NCI-H1417 (cell line): ENCODE data around the gene SHANK1.
A peak's percentile ranks its signal among the peaks of the same experiment; 100 is the strongest.

Experiments
- DNase-seq, 3 experiments: peaks; one replicate each; lab custom pipeline; 2025; lab: John Stamatoyannopoulos, UW

SHANK1 gene

DNA sequence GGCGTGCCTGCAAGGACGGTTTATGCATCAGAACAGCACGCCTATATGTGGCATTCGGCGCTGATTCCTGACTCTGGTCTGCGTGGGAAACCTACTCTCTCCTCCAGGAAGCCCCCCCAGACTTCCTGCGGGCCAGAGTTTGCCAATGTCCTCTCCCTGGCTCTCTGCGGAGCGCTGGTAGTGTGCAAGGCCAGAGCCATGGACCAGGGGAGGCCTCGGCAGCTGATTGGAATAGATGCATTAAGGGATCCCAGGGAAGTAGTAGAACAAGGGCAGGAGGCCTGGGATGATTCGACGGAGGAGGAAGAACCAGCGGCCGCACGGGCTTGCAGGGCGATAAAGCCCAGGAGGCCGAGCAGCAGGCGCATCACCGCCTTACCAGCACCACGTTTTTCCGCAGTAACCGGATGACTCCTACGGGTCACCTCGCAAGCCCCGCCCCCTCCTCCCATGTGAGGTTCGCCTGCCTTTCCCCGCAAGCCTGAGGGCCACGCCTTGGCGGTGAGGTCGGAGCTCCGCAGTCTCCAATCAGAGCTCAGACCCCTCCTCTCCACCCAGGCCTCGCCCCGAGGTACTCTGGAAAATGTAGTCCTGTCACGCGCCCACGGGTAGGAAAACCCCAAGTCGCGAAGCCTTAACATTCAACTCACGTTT is 8.6 kb upstream of the SHANK1 start:
- DNase-seq, result peak in 1 of 3 experiments; percentile 20

DNA sequence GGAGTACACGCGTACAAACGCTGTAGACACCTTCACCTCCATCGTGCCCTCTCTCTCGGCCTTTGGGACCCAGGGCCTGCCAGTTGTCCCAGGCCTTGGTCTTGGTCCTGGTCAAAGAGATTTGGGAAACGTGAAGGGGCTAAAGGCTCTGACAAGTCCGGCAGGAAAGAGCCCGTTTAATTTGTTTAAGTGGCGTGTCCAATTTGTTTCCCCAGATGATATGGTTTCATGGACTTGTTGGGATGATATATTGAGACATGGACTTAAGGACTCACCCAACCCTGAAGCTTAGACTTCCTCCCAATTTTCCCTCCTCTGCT is 6.3 kb upstream of the SHANK1 start:
- no peak for DNase-seq

DNA sequence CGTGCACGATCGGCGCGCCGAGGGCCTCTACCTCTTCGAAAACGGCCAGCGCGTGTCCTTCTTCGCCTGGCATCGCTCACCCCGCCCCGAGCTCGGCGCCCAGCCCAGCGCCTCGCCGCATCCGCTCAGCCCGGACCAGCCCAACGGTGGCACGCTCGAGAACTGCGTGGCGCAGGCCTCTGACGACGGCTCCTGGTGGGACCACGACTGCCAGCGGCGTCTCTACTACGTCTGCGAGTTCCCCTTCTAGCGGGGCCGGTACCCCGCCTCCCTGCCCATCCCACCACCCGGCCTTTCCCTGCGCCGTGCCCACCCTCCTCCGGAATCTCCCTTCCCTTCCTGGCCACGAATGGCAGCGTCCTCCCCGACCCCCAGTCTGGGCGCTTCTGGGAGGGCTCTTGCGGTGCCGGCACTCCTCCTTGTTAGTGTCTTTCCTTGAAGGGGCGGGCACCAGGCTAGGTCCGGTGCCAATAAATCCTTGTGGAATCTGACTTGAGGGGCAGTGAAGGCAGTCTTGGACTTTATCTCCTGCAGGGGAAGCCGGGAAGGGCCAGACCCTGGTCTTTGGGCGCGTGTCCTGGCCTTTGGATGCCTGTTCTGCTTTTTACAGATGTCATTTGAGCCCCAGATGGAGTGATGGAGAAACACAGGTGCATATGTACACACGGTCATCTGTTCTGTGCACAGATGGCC is 5.8 kb upstream of the SHANK1 start:
- DNase-seq, result no peak

DNA sequence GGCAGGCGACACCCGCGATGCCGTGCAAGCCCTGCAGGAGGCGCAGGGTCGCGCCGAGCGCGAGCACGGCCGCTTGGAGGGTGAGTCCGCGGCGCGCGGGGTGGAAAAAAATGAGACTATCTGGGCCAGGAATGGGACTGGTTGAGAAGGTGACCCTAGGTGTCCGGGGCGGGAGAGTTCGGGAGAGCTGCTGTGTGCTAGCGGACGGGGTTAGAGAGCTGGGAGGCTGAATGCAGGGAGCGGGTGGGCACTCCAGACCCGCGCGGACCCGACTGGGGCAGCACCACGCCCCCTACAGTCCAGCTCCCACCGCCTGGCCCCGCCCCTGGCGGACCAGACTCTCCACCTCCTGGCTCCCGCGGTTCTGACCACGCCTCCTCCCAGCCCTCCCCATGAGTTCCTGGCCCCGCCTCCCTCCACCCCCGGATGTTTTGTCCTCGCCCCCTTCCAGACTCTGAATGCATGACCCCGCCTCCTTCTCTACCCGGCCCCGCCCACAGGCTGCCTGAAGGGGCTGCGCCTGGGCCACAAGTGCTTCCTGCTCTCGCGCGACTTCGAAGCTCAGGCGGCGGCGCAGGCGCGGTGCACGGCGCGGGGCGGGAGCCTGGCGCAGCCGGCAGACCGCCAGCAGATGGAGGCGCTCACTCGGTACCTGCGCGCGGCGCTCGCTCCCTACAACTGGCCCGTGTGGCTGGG is 5.1 kb upstream of the SHANK1 start:
- peak; percentile 95 to 99 (median 97) for DNase-seq

DNA sequence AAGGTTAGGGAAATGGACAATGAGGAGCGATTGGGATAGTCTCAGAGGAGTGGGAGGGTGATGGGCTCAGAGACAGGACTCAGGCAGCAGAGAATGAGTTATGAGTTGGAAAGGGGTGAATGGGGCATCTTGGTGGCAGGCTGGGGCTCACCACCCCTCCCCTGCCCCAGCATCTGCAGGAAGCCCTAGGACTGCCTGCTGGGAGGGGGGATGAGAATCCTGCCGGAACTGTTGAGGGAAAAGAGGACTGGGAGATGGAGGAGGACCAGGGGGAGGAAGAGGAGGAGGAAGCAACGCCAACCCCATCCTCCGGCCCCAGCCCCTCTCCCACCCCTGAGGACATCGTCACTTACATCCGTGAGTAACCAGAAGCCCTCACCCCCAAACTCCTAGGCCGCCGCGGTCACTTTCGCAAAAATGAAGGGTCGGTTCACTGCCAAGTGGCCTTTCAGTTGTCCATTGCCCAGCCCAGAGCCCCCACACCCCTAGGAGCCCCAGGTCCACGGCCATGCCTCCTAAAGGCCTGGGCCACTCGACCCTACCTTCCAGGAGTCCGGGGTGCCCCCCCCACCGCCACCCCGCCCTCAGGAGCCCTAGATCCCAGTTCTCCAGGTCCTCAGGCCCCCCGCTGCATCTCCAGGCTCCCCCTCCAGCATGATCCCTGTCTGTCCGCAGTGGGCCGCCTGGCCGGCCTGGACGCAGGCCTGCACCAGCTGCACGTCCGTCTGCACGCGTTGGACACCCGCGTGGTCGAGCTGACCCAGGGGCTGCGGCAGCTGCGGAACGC is 4.3 kb upstream of the SHANK1 start:
- DNase-seq, result no peak

DNA sequence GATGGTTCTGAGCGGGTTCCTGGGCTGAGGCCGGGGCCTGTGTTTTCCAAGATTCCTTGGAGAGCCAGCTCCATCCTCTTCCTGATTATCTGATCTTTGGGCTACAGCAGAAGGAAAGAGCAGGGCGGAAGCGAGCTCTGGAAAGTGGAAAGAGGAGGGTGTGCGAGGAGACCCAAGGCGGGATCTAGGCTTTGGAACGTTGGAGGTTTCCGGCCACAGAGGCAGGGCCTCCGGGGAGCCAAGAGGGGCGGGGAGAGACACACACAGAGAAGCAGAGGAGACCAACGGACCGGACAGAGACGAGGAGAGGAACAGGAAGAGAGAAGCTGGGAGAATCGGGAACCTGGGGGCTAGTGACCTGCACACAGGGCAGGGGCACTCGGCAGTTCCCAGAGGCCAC is 3.5 kb upstream of the SHANK1 start, which contains the start of gene CLEC11A:
Gene CLEC11A, plus strand, starts transcription at position 296 of the 400 bp plus-strand sequence. CDS start 162 bp downstream, outside the sequence.
- DNase-seq, result no peak

DNA sequence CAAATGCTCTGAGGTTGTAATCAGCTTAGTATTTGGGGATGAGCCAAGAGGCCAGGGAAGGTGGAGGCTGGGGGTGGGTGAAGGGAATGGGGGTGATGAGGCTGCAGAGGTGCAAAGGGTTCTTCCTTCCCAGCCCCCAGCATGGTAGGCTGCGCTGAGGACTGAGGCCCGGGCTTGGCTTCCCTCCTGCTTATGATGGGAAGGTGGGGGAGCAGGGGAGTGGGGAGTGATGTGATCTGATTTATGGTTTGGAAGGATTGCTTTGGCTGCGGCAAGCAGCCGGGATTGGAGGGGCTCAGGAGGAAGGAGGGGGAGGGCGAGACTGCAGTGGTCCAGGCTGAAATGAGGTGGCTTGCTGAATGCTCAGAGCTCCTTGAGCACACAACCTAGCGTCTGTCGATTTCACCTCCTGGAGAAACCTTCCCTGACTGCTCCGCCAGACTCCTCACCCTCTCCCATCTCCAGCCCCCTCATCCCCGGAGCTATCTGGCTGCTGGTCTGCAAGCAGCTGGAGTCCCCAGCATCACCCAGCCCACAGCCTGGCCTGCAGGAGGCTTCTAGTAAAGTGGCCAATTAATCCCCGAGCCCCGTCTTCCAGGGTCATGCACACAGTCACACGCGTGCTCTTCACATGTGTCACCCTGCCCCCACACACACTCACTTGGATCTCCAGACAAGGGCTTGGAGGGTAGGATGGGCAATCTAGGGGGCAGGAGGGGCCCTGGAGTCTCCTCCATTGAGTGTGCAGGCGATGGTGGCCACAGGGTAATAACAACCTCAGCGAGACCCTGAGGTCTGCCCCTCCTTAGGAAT is 2.8 kb upstream of the SHANK1 start:
- no peak for DNase-seq

DNA sequence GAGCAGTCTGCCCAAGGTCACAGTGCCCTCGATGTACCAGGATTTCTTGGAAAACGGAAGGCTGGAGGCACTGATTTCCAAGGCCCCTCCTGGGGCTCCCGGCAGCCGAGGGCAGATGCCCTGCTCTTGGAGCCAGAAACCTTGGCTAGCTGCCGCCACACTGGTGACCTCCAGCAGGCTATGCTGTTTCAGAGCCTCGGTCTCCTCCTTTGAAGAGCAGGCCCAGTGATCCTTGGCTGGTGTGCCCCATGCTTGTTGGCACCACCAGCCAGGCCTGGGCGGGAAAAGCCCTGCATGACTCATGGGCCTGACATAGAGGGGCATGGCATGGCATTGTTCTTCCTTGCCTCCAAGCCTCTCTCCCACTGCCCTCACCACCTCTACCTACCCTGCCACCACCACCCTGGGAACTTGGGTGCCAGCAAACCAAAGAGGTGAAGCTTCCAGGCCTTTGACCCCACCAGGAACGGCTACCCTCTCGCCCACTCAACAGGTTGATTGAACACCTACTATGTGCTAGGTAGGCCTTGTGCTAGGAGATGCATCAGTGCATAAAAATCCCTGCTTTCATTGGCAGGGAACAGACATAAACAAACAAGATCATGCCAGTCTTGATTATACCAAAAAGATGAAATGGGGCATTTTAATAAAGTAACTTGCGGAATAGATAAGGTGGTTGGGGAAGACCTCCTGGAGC is 2.0 kb upstream of the SHANK1 start:
- no peak for DNase-seq

DNA sequence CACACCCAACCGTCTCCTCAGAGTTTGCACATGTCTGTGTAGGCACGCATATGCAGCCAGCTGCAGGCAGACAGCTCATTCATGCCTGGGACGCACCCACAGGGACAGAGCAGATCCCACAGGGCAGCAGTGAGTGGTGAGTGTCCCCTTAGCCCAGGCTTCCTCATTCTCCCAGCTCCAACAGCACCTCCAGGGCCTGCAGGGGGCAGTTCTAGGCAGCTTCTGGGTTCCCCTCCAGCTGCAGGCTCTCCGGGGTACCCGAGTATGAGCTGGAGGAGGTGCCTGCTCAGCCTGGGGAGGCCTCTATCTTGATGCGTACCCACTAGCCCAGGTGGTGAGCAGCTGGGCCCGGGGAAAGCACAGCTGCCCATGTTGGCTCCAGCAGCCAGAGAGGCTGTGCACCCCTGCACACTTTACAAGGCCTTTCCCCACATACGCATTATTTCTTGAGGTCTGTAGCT is 1.3 kb upstream of the SHANK1 start:
- no peak for DNase-seq

DNA sequence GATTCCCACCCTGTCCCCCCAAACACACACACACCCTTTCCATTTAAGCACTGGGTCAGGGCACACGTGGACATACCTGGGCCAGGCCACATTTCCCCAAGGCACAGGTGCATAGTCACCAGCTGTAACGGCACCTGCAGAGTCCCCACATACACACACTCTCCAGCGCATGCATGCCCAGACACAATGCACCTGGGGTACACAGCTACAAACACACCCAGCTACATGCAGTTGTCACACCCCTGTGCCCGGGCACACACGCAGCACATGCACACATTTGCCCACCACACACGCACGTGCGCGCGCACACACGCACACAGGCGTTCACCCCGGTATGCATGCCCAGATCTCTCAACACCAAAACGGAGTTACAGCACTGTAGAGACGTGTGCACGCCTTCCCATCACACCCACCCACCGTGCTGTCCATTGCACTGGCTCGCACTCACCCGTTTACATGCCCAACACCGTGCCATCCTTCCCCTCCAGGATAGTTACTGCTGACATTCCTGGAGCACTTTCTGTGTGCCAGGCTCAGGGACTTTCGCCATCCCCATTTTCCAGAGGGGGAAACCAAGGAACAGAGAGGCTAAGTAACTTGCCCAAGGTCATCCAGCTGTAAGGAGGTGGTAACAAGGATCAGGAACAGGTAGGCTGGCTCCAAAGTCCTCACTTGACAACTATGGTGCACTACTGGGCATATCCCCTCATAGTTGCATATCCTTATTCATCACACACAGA is 749 bp upstream of the SHANK1 start:
- DNase-seq, result peak in 1 of 3 experiments; percentile 5

DNA sequence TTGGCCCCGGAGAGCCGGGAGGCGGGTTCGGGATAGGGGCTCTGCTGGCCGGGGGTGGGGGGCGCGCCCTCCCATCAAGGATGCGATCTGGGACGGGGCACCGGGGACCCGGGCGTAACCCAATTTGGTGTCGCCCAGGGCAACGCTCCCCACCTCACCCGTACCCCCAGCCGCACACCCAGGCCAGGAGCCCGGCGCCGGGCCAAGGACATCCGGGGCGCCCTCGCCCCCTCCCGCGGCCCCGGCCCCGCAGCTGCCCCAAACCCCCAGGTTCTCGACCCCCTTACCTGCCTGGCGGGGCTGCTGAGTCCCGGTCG is 525 bp downstream of the SHANK1 start:
- DNase-seq, result no peak

DNA sequence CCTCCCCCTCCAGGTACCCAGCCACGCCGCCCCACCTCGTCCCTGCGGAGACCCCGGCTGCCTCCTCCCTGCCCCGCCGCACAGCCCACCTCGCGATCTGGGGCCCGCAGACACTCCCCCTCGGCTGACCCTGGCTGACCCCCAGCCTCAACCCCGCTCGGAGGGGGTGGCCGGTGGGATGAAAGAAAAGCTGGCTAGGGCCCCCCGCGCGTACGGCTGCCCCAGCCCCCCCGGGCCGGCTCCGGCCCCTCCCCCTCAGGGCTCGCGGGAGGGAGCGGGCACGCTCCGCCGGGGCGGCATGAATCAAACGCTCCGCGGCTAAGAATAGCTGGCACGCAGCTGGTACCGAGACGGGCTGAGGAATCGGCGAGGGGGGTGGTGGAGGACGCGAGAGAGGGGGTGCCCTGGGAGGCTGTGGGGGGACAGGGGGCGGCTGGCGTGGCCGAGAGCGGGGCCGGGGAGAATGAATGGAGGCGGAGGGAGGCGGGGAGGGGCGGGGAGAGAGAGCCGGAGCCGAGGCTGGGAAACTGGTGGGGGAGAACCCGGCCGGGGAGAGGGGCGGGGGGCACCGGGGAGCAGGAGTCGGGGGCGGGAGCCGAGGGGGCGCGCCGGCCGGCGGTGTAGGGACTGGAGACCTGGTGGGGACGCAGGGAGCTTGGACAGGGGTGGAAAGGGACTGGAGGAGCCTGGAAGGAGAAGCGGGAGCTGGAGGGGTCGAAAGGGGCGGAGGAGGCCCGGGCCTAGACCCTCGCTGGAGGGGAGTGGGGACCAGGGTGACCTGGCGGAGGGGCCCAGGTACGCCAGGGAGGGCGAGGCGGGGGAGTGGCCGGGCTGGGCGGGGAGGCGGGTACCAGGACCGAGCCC is 1.1 kb downstream of the SHANK1 start:
- DNase-seq, result peak in 2 of 3 experiments; percentile 32 to 35

DNA sequence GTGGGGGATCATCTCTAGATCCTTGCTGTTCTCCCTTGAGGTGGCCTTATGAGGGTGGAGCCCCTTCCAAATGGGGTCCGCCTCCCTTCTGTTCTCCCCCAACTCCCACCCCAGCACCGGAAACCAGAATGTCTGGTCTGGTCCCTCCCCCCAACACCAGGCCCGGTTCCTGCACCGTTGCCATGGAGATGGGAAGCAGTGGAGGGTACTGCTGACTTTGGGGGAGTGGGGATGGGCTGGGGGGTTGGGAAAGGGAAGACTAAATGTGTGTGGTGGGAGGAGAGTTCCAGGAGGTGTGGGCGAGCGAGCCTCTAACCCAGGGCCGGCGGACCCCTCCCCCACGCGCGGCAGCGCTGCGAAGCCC is 1.7 kb downstream of the SHANK1 start:
- peak in 1 of 3 experiments; percentile 26 for DNase-seq

DNA sequence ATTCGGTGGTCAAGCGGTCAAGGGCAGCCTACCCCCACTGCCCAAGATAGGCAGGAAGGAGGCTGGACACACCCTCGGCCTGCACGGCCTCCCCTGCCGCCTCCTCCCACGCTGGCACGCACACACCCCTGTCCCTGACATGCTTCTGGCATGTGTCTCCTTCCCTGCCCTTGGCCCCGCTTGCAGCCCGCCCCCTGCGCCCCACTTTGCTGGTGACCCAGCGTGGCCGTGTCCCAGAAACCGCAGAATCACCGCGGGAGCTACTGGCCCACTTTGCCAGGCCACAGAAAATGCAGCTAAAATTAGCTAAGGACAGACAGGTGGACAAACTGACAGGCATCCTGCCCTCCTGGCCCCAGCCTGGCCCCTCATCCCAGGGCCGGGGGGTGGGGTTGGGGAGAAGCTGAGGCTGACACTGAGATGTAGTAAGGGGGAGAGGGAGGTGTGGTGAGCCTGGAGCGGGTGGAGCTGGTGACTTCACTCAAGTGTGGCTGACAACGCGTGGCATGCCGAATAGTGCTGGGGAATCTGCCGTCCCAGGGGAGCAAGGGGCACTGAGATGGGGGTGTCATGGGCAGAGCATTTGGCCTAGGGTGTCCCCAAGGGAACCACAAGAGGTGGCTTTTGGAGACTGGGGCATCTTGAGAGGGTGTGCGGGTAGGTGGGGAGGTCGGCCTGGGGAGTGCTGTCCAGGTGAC is 2.4 kb downstream of the SHANK1 start:
- DNase-seq, result no peak

DNA sequence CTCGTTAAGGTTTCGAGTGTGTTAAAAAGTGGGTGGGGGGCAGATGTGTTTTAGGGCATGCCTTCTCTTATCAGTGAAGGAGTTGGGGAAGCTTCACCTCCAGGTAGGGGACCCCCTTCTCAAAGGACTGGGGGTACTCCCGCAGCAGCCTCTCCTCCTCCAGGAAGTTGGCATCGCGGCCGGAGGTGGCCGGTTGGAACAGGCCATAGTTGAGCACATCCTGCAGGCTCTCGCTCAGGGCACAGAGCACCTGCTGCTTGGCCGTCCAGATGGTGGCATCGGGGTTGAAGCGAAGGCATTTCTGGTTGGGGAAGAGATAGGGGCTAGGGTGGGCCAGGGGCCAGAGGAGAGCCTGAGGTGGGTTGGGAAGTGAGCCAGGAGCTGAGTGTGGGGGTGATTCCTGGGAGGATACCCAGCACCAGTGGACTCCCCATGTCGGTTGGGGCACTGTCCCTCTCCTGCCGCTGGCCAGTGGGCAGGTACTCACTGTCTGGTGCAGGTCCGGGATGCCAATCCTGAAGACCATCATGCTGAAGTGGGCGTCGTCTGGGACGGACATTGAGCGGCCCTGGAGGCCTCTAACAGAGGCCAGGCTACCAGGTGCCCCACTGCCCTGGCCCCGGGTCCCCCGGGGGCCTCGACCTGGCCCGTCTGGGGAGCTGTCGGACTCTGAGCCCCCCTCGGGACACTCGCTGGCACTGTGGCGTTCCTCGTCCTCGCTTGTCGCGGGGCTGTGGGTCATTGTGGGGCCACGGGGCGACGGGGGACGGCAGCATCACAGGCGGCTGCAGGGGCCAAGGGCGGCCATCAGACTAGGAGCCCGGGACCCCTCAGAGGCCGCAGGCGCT is 3.2 kb downstream of the SHANK1 start:
- DNase-seq, result no peak

DNA sequence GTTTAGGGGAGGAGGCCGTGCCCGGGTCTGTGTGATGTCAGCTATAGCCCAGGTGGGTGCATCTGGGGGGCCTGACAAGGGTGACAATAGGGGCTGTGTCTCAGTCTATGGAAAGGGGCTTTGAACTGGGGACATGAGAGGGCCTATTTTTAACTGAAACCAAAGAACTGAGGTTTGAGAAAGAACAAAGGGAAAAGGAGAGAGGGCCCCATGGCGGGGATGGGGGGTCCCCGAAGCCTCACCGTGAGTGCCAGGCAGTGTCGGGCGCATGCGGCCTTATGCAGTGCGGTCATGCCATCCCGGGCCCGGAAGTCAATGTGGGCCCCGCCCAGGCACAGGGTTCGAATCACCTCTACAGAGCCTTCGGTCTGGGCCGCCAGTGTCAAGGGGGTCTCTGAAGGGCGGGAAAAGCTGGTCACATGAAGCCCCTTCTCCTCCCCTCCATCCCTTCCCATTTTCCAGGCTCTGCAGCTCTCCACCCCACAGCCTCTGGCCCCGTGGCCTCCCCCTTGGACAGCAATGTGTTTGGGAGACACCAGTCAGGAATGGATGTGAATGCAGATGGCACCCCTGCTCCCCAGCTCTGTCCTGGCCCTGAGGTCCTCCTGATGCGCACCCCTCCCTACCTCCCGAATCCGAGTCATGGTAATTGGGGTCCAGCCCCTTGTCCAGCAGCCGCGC is 5.9 kb downstream of the SHANK1 start:
- DNase-seq, result no peak

DNA sequence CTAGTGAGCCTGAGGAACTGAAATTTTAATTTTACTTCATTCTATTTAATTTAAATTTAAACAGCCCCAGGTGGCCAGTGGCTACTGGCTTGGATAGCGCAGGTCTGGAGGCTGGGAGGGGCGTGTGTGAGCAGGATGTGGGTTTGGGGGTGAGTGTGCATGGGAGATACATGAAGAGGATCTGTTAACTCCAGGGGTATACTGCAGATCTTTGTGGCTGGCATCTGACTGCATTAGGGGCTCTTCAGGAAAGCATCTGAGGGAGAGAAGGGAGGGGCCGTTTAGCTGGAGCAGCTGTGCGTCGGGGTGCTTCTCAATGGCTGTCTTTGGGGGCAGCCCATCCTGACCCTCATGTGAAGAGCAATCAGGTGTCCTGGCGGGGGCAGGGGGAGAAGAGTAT is 6.8 kb downstream of the SHANK1 start:
- no peak for DNase-seq
